GM23338 (cell line): Measurements from ENCODE around the gene TBC1D7. TPM values are rescaled to one million over a fixed set of nuclear protein-coding genes. Genes with fewer than 3 reads are reported as not detected.

Experiments
- ATAC-seq: fragments of 200-7000 bp; cut with Tn5 transposase; 3 replicates; pipeline ENCODE4 v1.9.1; 2020
- DNase-seq: peaks from one replicate; pipeline ENCODE4 v3.0.0-alpha.2; 2015; ENCODE audit warnings: low spot score
- H2AFZ ChIP-seq: fragments of 200-600 bp; sonication (generic); 2 replicates; pipeline ENCODE4 v1.8.0; 2016; ENCODE audit warnings: antibody characterized with exemption, mild to moderate bottlenecking, moderate library complexity
- H3F3A ChIP-seq: fragments of 200-600 bp; sonication (generic); replicated peaks from 2 replicates; pipeline ENCODE4 v1.8.0; 2017; ENCODE audit warnings: antibody characterized with exemption, mixed run types, low read depth
- H3K27ac ChIP-seq: fragments of 200-600 bp; sonication (generic); 2 replicates; pipeline ENCODE4 v1.6.1; 2016; ENCODE audit warnings: low read depth
- H3K27me3 ChIP-seq: fragments of 200-600 bp; sonication (generic); 2 replicates; pipeline ENCODE4 v1.8.0; 2016; ENCODE audit warnings: mild to moderate bottlenecking, mixed run types, moderate library complexity; ENCODE audit not compliant: insufficient read depth
- H3K36me3 ChIP-seq: fragments of 200-600 bp; sonication (generic); 2 replicates; pipeline ENCODE4 v1.8.0; 2016; ENCODE audit warnings: mild to moderate bottlenecking; ENCODE audit not compliant: insufficient read depth
- H3K4me1 ChIP-seq: fragments of 200-600 bp; sonication (generic); 2 replicates; pipeline ENCODE4 v1.8.0; 2016; ENCODE audit warnings: mild to moderate bottlenecking, moderate library complexity; ENCODE audit not compliant: insufficient read depth
- H3K4me2 ChIP-seq: fragments of 200-600 bp; sonication (generic); 2 replicates; pipeline ENCODE4 v1.7.1; 2017; ENCODE audit warnings: mixed run types
- H3K4me3 ChIP-seq: fragments of 200-600 bp; sonication (generic); 2 replicates; pipeline ENCODE4 v1.6.1; 2016; ENCODE audit warnings: mixed run types
- H3K79me2 ChIP-seq: fragments of 200-600 bp; sonication (generic); replicated peaks from 2 replicates; pipeline ENCODE4 v1.8.0; 2017; ENCODE audit warnings: mild to moderate bottlenecking; ENCODE audit not compliant: insufficient read depth
- H3K9me2 ChIP-seq: fragments of 200-600 bp; sonication (generic); 2 replicates; pipeline ENCODE4 v1.8.0; 2017; ENCODE audit not compliant: insufficient read depth
- H4K20me1 ChIP-seq: fragments of 200-600 bp; sonication (generic); replicated peaks from 2 replicates; pipeline ENCODE4 v1.8.0; 2017; ENCODE audit warnings: mild to moderate bottlenecking; ENCODE audit not compliant: insufficient read depth
- H3K27ac Mint-ChIP-seq: 2 replicates; pipeline ENCODE4 v1.8.0; 2020; ENCODE audit warnings: inconsistent platforms, mild to moderate bottlenecking, moderate library complexity, mixed read lengths
- H3K27me3 Mint-ChIP-seq: 3 replicates; pipeline ENCODE4 v1.8.0; 2022; ENCODE audit warnings: low read depth, mild to moderate bottlenecking, moderate library complexity, mixed read lengths, inconsistent platforms; ENCODE audit not compliant: insufficient read depth, poor library complexity
- H3K36me3 Mint-ChIP-seq: 3 replicates; pipeline ENCODE4 v1.8.0; 2021; ENCODE audit warnings: low read depth, mild to moderate bottlenecking, inconsistent platforms, moderate library complexity, mixed read lengths
- H3K4me1 Mint-ChIP-seq: 3 replicates; pipeline ENCODE4 v1.8.0; 2020; ENCODE audit warnings: mild to moderate bottlenecking, inconsistent platforms, mixed read lengths
- H3K4me3 Mint-ChIP-seq: 3 replicates; pipeline ENCODE4 v1.8.0; 2021; ENCODE audit warnings: moderate library complexity, mild to moderate bottlenecking, inconsistent platforms, mixed read lengths
- H3K9me3 Mint-ChIP-seq: 3 replicates; pipeline ENCODE4 v1.8.0; 2020; ENCODE audit warnings: moderate library complexity, mild to moderate bottlenecking, inconsistent platforms, mixed read lengths
- CREB1 ChIP-seq: fragments of 250-450 bp; sonication (Bioruptor Pico); IDR thresholded peaks from 2 replicates; pipeline ENCODE4 v1.5.0; 2020; ENCODE audit warnings: low read depth, mild to moderate bottlenecking, moderate library complexity
- CTCF ChIP-seq, 2 experiments: fragments of 200-600 bp in 1 of 2; sonication (generic) in 1 of 2; conservative IDR thresholded peaks; 2 replicates each; pipeline versions ENCODE4 v1.5.1 to v1.6.1; 2016 to 2017; ENCODE audit warnings: antibody characterized with exemption in 2 of 2, low read depth in 2 of 2, mild to moderate bottlenecking in 2 of 2, moderate library complexity in 1 of 2
- ETS1 ChIP-seq: IDR thresholded peaks from 2 replicates; pipeline ENCODE4 v1.6.1; 2016; ENCODE audit warnings: antibody characterized with exemption
- EZH2phosphoT487 ChIP-seq: fragments of 200-600 bp; sonication (generic); IDR thresholded peaks from one replicate; pipeline ENCODE4 v1.8.1; 2018; ENCODE audit warnings: antibody characterized with exemption; ENCODE audit not compliant: unreplicated experiment
- JUNB ChIP-seq: IDR thresholded peaks from one replicate; pipeline ENCODE4 v1.6.1; 2016; ENCODE audit warnings: antibody characterized with exemption; ENCODE audit not compliant: unreplicated experiment
- NANOG ChIP-seq: IDR thresholded peaks from 2 replicates; pipeline ENCODE4 v1.6.1; 2016; ENCODE audit warnings: antibody characterized with exemption, borderline replicate concordance
- POLR2AphosphoS5 ChIP-seq: IDR thresholded peaks from 2 replicates; pipeline ENCODE4 v1.6.1; 2016; ENCODE audit warnings: antibody characterized with exemption, low read depth
- STAT1 ChIP-seq: IDR thresholded peaks from one replicate; pipeline ENCODE4 v1.6.1; 2016; ENCODE audit warnings: antibody characterized with exemption; ENCODE audit not compliant: unreplicated experiment
- ZNF114 ChIP-seq: fragments of 250-450 bp; sonication (Bioruptor Pico); IDR thresholded peaks from 2 replicates; pipeline ENCODE4 v1.5.0; 2020; ENCODE audit warnings: mild to moderate bottlenecking, moderate library complexity
- ZNF331 ChIP-seq: fragments of 250-450 bp; sonication (Bioruptor Pico); IDR thresholded peaks from 2 replicates; pipeline ENCODE4 v1.5.0; 2020; ENCODE audit warnings: low read depth, mild to moderate bottlenecking, moderate library complexity
- polyA plus RNA-seq: library from polyadenylated mRNA; unstranded; fragments of >200 nt; fragmentation: Nextera tagmentation; extraction: Ambion mirVana; gene quantifications from 2 replicates; pipeline ENCODE4 v1.2.1, GENCODE V29; 2016
- total RNA-seq: library from RNA; depleted of rRNA; stranded (reverse); fragments of >200 nt; shearing (Covaris generic); gene quantifications from 2 replicates; pipeline ENCODE4 v1.2.3, GENCODE V29; 2014
- TF ChIP-seq, protein P1 (sequence below): fragments of 250-450 bp; sonication (Bioruptor Pico); IDR thresholded peaks from 2 replicates; pipeline ENCODE4 v1.5.0; 2020; ENCODE audit warnings: mild to moderate bottlenecking, moderate library complexity

The TBC1D7 gene
- total and polyA plus RNA-seq, 2 experiments from 2014 or later = 62.0 to 70.4 TPM

DNA sequence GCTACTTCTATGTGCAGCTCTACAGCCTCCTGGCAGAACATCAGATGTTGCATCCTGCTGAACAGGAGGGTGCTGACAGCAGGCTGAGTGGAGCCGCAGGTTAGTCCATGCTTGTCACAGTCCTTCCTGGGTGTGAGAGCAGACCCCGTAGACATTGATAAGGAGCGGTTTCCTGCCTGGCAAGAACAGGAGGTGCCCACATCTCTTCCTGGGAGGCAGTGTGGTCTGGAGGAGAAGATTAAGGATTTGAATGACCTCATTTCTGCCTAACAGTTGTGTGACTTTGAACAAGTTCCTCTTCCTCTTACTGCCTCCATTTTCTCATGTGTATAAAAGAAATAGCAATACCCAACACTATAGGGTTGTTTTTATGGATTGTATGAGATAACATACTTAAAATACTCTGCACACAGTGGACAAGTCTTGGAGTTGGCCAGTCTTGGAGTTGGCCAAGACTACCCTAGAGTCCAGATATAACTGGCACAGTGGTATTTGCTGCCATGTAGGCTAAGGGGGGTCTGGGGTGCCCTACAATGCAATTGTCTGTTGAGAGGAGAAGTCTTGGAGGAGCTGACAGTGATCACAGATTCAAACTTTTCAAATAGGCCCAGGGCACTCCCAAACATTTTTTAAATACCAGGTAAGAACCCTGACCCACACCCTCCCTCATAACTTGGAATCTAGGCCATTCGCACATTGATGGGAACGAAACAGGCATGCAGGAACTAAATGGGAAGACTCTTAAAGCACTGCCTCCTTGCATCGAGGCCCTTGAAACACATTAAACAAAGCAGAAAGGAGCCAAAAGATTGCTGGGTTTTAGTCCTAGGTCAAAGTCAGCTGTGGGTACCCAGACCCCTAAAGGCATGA is 32.6 kb upstream of the TBC1D7 start:
- Mint-ChIP-seq H3K4me3 (no peak overlapping the region), H3K27ac (no peak overlapping the region), H3K27me3 (no peaks in the 10 kb centered on the region), H3K9me3 (no peaks in the 10 kb centered on the region), H3K4me1 (peaks cover 36% of the 10 kb centered on the region), H3K36me3 (peaks cover 2% of the 10 kb centered on the region; the same call in 2 of the 3 replicates)
- no peaks in the 10 kb centered on the region for H3K79me2 ChIP-seq
- peaks cover 34% of the 10 kb centered on the region for H3K4me1 ChIP-seq
- ATAC-seq (no peak), DNase-seq (no peak)
- H4K20me1 ChIP-seq = no peaks in the 10 kb centered on the region; the same call in 1 of the 2 replicates
- H3F3A ChIP-seq = no peaks in the 10 kb centered on the region
- no peak overlapping the region for H3K27ac ChIP-seq
- H3K4me3 ChIP-seq = no peak overlapping the region
- no peaks in the 10 kb centered on the region for H3K9me2 ChIP-seq
- no peaks in the 10 kb centered on the region for H3K27me3 ChIP-seq
- H2AFZ ChIP-seq = no peak overlapping the region
- TF ChIP-seq ZNF331 (CRISPR knock-in tag) (no peak), EZH2phosphoT487 (no peak), ETS1 (no peak), POLR2AphosphoS5 (no peak), STAT1 (no peak), CREB1 (no peak), JUNB (no peak), CTCF (conservative IDR thresholded peaks at IDR 0.05; ENCODE audit: low read depth in 2 of 2) (no peak), NANOG (no peak), ZNF114 (no peak)
- TF ChIP-seq, protein P1, sequence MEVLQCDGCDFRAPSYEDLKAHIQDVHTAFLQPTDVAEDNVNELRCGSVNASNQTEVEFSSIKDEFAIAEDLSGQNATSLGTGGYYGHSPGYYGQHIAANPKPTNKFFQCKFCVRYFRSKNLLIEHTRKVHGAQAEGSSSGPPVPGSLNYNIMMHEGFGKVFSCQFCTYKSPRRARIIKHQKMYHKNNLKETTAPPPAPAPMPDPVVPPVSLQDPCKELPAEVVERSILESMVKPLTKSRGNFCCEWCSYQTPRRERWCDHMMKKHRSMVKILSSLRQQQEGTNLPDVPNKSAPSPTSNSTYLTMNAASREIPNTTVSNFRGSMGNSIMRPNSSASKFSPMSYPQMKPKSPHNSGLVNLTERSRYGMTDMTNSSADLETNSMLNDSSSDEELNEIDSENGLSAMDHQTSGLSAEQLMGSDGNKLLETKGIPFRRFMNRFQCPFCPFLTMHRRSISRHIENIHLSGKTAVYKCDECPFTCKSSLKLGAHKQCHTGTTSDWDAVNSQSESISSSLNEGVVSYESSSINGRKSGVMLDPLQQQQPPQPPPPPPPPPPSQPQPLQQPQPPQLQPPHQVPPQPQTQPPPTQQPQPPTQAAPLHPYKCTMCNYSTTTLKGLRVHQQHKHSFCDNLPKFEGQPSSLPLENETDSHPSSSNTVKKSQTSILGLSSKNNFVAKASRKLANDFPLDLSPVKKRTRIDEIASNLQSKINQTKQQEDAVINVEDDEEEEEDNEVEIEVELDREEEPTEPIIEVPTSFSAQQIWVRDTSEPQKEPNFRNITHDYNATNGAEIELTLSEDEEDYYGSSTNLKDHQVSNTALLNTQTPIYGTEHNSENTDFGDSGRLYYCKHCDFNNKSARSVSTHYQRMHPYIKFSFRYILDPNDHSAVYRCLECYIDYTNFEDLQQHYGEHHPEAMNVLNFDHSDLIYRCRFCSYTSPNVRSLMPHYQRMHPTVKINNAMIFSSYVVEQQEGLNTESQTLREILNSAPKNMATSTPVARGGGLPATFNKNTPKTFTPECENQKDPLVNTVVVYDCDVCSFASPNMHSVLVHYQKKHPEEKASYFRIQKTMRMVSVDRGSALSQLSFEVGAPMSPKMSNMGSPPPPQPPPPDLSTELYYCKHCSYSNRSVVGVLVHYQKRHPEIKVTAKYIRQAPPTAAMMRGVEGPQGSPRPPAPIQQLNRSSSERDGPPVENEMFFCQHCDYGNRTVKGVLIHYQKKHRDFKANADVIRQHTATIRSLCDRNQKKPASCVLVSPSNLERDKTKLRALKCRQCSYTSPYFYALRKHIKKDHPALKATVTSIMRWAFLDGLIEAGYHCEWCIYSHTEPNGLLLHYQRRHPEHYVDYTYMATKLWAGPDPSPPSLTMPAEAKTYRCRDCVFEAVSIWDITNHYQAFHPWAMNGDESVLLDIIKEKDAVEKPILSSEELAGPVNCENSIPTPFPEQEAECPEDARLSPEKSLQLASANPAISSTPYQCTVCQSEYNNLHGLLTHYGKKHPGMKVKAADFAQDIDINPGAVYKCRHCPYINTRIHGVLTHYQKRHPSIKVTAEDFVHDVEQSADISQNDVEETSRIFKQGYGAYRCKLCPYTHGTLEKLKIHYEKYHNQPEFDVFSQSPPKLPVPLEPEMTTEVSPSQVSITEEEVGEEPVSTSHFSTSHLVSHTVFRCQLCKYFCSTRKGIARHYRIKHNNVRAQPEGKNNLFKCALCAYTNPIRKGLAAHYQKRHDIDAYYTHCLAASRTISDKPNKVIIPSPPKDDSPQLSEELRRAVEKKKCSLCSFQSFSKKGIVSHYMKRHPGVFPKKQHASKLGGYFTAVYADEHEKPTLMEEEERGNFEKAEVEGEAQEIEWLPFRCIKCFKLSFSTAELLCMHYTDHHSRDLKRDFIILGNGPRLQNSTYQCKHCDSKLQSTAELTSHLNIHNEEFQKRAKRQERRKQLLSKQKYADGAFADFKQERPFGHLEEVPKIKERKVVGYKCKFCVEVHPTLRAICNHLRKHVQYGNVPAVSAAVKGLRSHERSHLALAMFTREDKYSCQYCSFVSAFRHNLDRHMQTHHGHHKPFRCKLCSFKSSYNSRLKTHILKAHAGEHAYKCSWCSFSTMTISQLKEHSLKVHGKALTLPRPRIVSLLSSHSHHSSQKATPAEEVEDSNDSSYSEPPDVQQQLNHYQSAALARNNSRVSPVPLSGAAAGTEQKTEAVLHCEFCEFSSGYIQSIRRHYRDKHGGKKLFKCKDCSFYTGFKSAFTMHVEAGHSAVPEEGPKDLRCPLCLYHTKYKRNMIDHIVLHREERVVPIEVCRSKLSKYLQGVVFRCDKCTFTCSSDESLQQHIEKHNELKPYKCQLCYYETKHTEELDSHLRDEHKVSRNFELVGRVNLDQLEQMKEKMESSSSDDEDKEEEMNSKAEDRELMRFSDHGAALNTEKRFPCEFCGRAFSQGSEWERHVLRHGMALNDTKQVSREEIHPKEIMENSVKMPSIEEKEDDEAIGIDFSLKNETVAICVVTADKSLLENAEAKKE (CRISPR knock-in tag) = no peak
- H3K4me2 ChIP-seq = no peak overlapping the region
- H3K36me3 ChIP-seq = no peaks in the 10 kb centered on the region
